HG03066 (cell line): Measurements from ENCODE around the gene GALNT6.
A peak's percentile ranks its signal among the peaks of the same experiment; 100 is the strongest.
"Not testable (repeated sequence)": the region's sequence is repeated elsewhere in the genome, so short reads cannot be mapped to it uniquely, and the experiment has no call there.

Experiments
- ATAC-seq: cut with Tn5 transposase; IDR thresholded peaks from one replicate; pipeline ENCODE4 v1.9.1; 2021; ENCODE audit warnings: low read depth; ENCODE audit not compliant: unreplicated experiment

The GALNT6 gene

DNA sequence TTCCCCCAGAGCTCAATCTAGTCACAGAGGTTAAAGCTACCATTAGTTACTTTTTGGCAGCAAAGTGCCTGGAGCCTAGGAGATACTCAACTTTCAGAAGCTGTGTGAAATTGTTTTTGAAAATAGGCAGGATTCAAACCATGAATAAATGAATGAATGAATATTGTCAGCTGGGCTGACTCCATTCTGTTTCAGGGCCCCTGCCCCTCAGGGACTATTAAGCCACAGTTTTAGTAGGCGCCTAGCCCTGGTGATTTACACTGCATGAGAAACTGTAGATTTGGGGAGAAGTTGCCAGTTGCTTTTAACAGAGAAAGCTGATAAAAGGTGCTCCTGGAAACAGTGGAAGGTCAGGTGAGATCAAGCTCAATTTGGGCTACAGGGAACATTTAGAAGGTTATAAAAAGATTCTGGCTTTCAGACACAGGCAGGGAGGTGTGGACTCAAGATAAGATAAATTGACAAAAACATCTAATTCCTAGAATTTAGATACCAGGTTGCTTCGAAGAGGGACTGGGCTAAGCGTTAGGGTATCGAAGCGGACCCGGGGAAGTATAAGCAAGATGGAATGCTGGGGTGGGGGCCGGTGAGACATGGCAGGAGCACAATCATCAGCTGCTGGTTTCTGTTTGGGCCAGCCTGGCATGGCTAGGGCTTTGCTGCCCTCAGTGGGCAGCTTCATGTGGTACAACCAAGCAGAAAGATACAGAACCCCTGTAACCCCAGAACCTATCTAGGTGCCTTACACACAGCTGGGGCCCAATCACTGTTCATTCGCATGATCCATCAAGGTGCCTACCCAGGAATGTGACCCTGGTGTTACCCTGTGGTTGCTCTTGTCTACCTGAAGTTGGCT is 29.8 kb downstream of the GALNT6 start:
- ATAC-seq: no peak

GRCh38 chr12:51360315-51360714 is 30.9 kb downstream of the GALNT6 start:
- no peak for ATAC-seq

DNA sequence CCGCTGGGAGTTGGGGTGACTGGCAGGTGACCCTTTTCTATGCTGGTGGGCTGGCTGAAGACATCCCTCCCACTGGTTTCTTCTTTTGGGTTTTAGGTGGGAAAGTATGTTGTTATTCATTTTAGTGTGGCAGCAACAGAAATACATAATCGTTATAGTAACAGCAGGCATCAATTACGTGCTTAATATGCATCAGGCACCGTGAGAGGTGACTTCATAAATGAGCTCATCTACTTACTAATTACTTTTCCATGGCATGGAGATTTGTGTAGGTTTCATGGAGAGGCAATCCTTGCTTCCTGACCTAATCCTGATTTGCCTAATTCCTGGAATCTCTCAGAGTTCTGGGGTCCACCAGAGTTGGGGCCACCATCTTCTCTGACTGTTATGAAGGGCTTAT is 31.4 kb downstream of the GALNT6 start:
- no peak for ATAC-seq

- ATAC-seq: no peak
Observed at GRCh38 chr12:51358496-51358895, 32.7 kb downstream of the GALNT6 start.

- peak; percentile 47 for ATAC-seq
Observed at GRCh38 chr12:51357374-51358047, 33.7 kb downstream of the GALNT6 start.

DNA sequence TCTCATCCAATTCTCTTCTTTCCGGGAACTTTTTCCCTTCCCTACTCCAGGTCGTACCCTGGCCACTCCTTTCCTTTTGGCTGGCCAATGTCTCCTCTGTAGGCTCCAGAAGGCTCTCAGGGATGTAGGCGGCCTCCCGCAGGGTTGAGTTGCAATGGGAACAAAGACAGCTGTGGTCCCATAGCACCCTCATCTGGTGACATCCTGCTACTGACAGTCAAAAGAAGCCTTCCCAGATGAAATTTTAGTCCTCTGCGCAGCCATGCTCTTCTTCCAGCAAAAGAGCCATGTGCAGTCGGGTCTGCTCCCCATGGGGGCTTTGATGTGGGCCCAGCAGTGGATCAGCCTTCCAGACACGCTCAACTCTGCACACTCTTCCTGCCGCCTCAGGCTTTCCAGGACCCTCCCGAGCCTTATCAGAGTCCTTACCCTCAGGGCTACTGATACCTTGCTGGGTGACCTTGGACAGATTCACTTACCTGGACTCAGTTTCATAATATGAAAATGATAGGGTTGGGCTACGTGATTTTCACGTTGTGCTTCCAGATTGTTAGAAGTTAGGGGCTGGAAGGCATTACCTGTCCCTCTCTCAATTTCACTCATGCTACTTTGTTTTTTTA is 39.2 kb downstream of the GALNT6 start:
- ATAC-seq: no peak

DNA sequence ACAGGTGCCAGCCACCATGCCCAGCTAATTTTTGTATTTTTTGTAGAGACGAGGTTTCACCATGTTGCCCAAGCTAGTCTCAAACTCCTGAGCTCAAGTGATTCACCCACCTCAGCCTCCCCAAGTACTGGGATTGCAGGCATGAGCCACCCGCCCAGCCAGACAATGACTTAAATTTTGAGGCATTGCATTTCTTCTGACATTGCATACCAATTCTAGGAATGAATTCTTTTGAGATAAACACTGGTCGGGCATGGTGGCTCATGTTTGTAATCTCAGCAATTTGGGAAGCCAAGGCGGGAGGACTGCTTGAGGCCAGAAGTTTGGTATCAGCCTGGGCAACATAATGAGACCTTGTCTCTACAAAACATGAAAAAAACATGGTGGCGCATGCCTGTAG is 42.2 kb downstream of the GALNT6 start:
- ATAC-seq: no peak

DNA sequence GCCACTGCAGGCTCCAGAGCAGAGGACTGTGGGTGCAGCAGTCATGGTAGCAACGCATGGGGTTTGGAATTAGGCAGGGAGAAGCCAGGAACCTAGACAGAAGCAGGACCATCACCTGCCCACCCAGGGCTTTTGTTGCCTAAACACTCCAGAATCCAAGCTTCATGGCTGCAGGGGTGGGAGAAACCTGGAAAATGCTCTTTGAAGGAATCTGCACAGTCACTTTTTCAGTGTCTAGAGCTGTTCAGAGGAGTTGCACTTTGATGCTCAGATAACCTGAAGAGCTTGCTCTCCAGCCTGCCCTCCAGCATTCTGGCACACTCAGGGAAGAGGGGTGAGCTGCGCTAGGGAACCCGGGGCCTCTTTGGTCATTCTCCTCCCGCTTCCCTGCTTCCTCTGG is 43.1 kb downstream of the GALNT6 start:
- ATAC-seq: no peak

- ATAC-seq: no peak
Observed at GRCh38 chr12:51346581-51346980, 44.6 kb downstream of the GALNT6 start, which contains the start of gene CELA1. CELA1 (minus strand) TSS chr12:51346679; CDS start chr12:51346638, 41 bp downstream.

- no peak for ATAC-seq
Observed at GRCh38 chr12:51345681-51346080, 45.5 kb downstream of the GALNT6 start.

DNA sequence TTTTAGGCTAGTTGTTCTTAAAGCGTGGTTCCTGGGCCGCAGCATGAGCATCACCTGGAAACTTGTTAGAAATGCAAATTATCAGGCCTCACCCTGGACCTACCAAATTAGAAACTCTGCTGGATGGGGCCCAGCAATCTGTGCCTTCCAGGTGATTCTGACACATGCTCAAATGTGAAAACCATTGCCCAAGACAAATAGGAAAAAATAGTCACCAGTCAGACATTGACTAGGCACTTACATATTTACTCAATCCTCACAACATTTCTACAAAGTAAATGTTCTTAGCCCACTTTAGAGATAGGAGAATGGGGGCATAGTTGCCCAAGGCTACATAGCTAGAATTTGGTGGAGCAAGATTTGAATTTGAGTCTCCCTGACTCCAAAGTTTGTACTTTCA is 48.0 kb downstream of the GALNT6 start:
- no peak for ATAC-seq

- ATAC-seq: no peak
Observed at GRCh38 chr12:51342416-51342815, 48.8 kb downstream of the GALNT6 start.

DNA sequence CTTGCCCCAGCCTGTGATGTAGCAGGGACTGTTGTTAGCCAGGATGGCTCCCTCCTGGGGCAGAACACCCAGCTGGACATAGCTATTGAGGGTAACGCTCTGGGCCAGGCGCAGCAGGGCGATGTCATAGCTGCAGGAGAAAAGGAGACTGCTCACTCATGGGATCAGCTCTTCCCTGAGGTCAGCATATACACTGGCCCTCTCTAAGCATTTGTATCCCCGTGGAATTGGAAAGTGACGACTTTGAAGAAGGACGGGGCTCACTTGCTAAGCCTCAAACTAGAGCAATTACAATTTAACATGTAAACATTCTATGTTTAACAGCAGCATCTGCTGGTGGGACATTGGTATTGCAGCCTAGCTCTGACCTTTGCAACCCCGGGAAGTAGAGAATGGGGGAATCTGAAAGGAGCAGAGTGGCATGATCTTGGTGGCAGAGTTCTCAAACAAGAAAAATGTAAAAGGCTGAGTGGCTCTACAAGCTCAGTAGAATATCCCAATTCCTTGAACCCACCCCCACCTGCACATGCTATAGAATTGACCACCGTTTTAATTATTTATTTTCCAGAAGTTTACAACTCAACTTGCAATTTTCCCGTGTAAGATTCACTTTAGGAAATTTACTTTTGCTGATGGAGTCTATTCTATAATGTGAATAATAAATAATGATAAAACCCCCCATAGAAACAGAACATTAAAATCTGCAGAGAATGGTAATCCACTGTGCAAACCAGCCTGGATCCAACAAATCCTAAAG is 49.8 kb downstream of the GALNT6 start:
- ATAC-seq: no peak

DNA sequence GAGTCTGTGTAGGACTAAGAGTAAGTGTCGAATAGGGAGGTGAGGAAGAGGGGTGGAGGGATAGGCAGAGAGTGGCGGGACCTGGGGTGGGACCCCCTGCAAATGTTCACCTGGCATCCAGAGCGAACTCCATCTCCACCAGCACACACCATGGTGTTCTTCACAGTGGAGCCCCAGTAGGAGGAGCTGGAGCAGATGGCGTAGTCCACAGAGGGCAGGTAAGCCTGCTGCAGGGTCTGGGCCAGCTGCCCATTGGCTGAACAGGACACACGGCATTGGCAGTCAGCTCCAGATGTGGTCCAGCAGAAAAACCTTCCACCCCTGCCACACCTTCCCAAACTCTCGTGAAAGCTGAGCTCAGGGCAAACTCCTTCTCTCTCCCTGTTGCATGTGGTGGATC is 51.5 kb downstream of the GALNT6 start:
- ATAC-seq: no peak

- not testable (repeated sequence) for ATAC-seq
Observed at GRCh38 chr12:51337336-51337735, 53.9 kb downstream of the GALNT6 start.

DNA sequence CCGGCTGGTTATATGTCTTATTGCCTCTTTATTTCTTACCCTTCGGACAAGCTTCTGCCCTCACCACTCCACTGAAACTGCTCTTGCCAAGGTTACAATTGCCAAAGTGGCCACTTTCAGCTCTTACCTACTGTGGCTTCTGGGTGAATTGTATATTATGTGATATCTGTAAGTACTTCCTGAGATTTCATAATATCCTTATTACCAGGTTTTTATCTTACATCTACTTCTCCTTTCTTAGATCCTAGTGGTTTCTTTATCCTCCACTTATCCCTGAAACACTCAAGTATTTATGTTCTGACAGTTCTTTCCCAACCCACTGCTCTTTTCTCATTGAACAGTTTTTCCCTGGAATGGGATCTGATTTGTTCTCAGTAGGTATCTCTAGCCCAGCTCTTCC is 55.3 kb downstream of the GALNT6 start:
- no peak for ATAC-seq

DNA sequence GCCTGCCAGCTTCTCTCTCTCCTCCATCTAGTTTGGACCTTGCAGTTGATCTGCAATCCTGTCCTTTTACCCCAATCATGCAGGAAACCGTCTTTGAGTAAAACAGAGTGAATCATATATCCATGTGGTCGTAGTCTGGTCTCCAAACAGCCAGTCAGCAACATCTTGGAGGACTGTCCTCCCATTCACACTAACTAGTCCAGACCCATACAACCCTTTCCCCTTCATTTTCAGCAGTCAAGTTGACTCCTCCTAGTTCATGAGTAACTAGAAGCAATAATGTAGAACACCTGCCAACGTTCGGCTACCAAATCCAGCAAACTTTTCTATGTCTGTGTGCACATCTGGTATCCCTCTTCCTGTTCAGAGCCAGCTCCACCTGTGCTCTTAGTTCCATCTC is 56.4 kb downstream of the GALNT6 start:
- no peak for ATAC-seq

DNA sequence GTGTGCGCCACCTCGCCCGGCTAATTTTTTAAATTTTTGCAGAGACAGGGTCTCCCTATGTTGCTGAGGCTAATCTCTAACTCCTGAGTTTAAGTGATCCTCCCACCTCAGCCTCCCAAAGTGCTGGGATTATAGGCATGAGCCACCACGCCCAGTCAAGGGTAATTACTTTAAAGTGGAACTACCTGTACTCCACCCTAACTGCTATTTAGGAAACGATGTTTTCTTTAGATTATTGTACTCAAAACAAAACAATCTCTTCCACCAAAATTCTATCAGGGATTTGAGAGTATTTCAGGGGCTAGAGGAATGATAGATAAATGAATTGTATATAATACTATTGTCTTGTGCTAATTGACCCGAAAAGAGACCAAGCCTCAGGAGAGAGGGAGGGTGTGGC is 57.7 kb downstream of the GALNT6 start:
- no peak for ATAC-seq

DNA sequence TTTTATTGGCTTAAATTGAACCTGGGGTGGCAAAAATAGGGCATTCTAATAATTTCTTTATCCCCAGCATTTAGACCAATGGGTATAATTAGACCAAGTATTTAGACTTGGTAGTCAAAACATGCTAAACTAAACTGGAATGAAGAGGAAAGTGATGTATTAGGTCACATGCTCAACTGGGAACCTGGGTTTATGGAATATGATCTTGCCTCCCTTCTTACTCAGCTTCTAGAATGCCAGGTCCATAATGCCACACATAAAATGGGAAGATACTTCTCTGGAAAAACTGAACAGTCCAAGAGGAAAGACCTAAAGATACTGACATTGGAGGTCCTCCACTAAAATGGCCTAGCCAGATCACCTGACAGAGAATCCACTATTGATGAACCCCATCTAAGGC is 61.0 kb downstream of the GALNT6 start:
- ATAC-seq: no peak

GRCh38 chr12:51329742-51330141 is 61.5 kb downstream of the GALNT6 start:
- ATAC-seq: no peak

DNA sequence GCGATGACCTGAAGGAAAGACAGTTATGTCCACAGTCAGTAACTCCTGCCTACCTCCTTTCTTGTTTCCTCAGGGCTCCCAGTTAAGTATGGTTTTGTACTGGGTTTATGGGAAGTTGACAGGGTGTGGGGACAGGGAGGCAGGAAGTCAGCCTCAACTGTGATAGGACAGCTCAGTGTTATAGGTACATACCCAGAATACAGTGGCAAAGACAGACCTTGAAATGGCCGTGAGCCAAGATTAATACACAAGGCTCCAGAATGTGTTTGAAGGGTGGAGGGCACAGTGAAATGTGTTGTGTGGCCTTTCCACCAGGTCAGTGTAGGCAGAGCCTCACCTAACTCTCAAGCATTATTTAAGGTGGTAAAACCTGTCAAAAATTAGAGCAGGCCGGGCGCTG is 62.6 kb downstream of the GALNT6 start:
- ATAC-seq: no peak
